ENCODE measurements around the gene GGT1.
"Not testable (repeated sequence)": the region's sequence is repeated elsewhere in the genome, so short reads cannot be mapped to it uniquely, and the experiment has no call there.

DNA sequence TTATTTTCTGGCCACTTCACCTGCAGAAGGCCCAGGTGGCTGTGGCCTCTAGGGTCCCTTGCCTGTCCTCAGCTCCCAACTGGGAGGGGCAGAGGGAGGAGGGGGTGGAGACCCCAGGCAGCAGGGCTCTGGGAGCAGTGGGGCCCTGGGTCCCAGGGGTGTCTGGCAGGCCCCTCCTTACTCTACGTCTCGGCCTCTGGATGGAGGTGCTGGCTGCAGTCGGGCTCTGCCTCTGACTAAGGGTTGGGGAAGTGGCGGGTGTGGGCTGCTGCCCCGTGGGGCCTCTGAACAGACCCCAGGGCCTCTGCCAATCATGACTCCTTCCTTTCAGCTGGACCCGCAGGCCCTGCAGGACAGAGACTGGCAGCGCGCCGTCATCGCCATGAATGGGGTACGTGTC, 41.4 kb downstream of the GGT1 start:
- not testable (repeated sequence) for TF ChIP-seq POLR2A (IDR thresholded peaks at IDR 0.05; ENCODE audit: low read length); GATA1 (IDR thresholded peaks at IDR 0.05; ENCODE audit: low read depth, low read length)

All from erythroblast (primary cell).